Renal cortex interstitium (tissue), 11 donors: ENCODE results near the gene PPP2R2C. TPM values are rescaled to one million over a fixed set of nuclear protein-coding genes. Genes with fewer than 3 reads are reported as not detected.

ENCODE experiments used
- DNase-seq, 11 donors: peaks; one replicate each; pipeline ENCODE4 v3.0.0-alpha.2; 2013; ENCODE audit warnings: low read depth in 9 of 11, low spot score in 4 of 11; ENCODE audit errors: extremely low read depth in 1 of 11
- polyA plus RNA-seq, 3 donors: library from polyadenylated mRNA; unstranded; fragments of 120-200 nt; gene quantifications; one replicate each; pipeline ENCODE4 v1.2.1, GENCODE V29; 2013; ENCODE audit not compliant: insufficient read length in 3 of 3

The PPP2R2C gene
- polyA plus RNA-seq, 3 donors: 0.17 to 0.65 (median 0.35) TPM

DNA sequence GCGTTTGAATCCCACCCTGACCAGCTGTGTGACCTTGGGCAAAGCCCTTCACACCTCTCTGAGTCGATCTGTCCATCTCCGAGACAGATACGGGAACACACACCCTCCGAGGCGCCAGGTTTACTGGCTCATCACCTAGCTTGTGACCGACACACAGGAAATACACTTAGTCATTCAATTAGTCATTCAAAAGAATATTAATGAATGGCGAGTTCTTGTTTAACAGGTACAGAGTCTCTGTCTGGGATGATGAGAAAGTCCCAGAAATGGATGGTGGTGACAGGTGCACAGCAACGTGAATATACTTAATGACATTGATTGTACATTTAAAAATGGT, 80.6 kb downstream of the PPP2R2C start:
- no peak for DNase-seq

DNA sequence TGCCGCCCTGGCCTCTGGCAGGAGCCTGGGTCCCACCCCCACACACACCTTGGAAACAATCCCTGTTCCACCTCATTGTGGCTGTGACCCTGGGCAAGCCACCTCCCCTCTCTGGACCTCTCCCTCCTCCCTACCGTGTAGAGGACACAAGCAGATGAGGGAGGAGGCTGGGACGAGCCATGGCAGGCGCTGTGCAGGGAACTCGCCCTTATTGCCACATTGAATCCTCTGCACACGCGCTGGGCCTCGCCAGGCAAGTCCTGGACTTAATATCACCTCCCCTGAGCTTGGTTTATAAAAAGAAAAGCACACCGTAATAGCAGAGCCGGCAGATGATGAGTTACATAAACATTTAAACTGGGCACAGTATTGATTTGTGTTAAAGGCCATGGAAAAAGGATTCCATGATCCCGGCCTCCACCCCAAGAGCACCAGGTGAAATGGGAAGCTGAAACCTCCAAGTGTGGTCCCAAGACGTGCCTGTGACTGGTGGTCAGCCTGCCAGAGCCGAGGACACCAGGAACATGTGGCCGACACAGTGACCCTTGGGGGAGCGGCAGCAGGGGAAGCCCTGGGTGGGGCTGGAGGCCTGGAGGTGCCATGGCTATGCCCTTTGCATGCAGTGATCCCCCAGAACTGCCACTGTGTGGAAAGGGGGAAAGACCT, 81.1 kb downstream of the PPP2R2C start:
- no peak for DNase-seq

DNA sequence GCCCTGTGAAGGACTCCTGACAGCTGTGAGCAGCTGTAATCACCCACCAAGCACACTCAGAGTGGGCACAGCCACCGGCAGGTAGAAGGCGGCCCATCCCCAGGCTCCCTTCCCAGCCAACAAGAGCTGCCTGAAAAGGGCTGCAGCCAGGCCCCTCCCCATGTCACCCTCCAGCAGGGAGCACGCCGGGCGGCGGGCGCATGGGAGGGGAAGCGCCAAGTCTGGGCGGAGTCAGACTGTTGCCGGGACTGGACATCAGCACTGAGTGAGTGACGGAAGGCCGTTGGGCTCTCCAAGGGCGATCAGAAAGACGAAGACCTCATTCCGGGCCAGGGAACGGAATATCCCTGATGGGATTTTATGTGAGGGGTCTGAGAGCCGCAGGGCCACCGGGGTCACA, 82.1 kb downstream of the PPP2R2C start:
- peak in 2 of 11 donors; percentile 36 to 45 for DNase-seq

DNA sequence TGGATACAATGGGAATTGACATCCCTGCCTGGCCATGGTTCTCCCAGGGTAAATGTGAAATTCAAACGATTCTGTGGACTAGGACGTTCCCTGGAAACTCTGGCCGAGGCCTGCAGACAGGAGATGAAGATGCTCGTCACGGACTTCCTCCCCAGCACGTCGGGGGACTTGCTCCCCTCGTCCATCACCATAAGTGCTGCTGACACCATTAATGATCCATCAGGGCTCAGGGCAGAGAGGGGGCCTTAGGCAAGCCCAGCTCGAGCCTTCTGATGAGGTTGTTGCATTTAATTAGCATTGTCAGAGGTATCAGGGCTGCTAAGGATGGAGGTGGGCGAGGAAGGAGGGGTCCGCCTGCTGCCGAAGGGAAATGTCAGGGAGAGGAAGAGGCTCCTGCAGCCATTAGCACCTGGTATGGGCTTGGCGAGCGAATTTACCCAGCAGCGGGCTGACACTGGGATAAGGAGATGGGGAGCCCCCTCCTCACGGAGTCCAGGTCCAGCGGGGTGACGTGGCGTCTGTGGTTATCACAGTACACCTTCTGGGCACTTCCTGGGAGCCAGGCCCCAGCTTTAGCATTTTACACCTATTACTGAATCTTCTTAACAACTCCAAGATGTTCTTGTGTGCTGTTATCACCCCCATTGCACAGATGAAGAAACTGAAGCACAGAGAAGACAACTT, 83.1 kb downstream of the PPP2R2C start:
- DNase-seq: no peak

DNA sequence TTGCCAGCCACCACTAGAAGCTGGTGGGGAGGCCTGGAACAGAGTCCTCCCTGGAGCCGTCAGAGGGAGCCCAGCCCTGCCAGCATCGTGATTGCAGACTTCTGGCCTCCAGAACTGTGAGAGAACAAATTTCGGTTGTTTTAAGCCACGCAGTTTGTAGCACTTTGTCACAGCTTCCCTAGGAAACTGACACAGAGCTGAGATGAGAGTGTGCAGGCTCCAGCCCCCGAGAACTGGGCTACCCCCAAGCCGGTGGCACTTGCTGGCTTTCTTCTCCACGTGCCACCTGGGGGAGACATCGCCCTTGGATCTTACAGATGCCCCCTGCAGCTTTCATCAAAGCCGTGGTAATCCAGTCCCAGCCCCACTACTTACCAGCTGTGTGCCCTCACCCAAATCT, 83.7 kb downstream of the PPP2R2C start:
- DNase-seq: no peak

DNA sequence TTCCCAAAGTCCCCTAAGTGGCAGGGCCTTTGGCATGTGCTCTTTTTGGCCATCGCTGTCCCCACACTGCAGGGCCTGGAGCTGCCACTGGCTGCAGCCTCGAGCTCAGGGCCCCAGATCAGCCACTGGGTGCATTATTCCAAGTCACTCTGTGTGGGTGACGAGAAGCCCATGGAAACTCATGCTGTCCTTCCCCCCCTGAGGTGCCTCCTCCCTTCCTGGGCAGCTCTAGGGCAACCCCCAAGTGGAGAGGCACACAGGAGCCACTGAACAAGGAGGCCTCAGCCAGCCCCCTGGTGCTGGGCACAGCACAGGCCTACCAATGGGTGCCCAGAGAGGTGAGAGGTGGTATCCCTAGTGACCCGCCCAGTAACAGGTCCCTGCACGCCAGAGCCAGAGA, 84.5 kb downstream of the PPP2R2C start:
- no peak for DNase-seq

DNA sequence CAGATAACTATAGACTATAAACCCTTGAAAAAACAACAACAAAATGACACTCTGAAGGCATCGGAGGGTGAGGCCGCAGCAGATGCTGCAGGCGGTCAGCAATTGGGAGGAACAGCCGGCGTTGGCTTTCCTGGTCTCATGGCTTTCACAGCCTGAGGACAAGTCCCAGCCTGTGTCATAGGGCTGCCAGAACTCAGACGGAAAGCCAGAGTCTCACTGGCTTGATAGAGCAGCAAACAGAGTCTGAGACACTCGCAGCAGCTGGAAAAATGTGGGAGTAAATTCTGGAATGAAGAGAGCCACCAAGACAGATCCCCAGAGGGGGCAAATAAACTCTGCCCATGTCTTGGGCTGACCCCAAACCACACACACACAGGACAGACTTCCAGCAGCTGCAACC, 86.3 kb downstream of the PPP2R2C start:
- DNase-seq: peak in 7 of 11 donors; percentile 33 to 68 (median 60)

DNA sequence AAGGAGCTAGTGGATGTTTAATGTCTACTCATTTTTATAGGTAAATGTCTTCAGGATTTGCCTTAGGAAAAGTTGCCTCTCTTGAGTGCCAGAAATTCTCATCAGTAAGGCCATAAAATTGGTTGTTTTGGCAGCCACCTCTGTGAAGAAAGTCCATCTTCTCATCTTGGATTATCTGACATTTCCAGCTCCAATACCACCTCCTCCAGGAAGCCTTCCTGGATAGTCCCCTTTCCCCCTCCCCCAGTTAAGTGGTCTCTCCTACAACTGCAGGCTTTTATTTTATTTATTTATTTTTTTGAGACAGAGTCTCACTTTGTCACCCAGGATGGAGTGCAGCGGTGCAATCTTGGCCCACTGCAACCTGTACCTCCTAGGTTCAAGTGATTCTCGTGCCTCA, 87.1 kb downstream of the PPP2R2C start:
- DNase-seq: no peak

DNA sequence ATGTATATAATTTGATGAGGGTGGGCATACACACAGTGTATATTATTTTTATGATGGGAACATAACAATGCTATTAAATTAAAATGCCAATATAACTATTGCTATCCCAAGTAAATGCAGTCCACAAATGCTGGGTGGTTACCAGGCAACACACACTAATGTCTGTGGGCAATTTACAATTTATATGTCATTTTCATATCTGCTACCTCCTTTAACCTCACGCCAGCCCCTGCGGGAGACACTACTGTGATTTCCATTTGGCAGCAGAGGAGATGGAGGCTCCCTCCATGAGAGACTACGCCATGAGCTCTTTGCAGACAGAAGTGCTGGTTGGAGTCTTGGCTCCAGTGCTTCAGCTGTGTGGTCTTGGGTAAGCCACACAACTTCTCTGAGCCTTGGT, 87.9 kb downstream of the PPP2R2C start:
- DNase-seq: no peak

DNA sequence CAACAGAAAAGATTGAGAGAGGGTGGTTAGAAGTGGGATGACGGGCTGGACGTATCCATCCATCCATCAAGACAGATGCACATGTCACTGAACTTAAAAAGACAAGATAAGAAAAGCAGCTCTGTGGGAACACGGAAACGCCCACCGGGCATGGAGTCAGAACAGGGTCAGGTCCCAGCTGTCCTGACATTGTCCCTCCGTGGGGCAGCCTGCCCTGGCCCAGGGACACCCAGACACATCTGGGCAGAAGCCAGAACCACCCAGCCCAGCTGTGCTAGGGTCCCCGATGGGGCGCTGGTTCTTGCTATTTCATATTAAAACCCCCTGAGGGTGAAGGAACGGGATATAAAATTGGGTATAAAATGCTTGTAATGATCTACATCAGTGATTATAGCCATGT, 88.5 kb downstream of the PPP2R2C start:
- DNase-seq: no peak

DNA sequence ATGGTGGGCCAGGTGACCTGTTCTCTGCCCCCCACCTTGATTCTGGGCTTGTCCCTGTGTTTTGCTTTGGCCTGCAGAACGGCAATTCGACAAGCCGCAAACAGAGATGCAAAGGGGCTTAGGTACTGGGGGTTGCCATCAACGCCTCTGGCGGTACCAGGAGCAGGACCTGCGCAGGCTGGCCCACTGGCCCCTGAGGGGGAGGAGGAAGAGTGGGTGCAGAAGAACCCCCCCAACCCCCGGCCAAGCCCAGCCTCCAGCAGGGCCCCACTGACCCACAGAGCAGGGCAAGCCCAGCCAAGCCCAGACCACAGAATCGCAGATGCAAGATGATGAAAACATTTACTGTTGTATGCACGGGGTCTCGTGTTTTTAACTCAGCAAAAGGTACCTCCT, 89.4 kb downstream of the PPP2R2C start:
- no peak for DNase-seq

DNA sequence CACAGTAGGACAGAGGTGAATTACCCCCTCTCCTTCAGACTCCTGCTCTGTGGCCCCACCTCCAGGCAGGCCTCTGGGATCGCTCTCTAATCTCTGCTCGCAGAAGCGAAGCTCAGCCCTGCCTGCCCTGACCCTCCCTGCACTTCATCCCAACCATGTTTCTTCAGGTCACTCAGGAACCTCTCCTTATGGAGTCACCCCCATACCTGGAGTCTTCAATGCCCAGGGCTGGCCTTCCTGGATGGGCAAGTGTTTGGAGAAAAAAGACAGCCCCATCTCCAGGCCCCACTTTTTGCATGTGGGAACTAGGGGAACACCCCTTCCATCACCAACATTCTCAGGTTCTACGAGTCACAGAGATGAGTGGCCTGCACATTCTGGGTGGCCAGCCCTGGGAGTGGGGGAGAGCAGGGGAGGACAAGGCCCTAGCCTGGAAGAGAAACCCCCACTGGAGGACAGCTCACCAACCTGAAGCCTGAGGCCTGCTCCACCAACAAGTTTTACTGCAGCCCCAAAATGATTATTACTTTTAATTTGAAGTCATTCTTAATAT, 90.8 kb downstream of the PPP2R2C start:
- DNase-seq: no peak

DNA sequence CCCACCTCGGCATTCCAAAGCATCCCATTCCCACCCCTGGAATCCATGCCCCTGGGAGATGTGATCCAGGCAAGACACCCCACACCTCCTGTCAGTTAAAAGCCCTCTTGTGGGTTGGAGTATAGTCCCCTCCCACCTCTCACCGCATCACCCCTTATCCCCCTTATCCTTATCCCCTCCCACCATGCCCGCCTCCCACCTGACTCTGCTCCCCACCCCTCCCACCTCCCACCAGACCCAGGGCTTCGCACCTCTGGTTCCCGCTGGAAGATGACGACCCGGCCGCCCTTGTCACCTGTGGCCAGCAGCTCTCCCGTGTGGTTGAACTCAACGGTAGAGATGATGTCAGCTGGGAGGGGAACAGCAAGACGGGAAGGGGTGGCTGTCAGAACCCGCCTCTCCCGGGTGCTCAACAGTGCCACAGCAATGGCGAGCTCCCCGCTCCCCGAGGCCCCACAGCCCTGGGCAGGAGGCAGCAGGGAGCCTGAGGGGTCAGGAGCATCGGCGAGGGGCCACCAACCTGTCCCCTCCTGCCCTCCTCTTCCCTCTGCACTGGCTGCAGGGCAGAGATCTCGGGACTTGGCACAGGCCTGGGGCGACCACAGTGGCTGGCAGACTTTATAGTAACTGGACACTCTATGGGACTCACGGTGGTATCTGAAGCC, 91.5 kb downstream of the PPP2R2C start:
- no peak for DNase-seq

DNA sequence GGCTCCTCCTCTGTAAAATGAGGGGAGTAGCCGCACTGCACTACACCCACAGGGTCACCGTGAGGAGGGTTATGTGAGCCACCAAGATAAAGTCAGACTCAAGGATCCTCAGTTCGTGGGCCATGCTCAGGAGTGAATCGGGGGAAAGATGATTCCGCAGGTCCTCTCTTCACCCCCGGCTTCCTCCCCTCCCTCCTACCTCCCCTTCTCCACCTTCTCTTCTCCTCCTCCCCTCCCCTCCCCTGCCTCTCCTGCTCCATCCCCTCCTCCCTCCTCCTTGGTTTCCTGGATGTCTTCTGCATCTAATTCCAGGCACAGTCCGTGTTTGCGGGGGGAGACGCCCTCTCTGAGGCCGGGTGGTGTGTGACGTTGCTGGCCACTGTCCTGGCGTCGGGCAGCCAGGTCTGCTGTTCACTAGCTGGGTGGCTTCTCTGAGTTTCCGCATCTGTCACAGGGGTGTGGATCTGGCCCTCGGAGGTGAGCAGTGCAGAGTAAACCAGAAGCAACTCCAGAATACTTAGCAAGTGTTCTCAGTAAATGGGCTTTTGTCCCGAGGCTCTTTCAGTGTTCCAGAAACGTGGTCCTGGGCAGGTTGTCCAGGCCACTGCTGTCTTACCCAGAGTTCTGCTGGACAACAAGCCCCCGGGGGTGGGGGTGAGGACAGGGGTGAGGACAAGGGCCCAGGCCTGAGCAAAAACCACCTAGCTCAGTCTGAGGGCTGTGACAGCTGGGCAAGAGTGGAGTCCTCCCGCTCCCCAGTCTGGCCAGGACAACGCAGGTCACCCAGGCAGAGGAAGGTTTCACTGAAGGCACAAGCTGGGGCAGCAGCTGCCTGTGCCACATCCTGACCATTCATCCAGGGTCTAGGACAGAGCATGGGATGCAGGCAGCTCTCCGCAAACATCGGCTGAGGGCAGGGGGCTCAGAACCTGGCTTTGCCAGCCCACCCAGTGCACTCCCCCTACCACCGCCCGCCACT, 92.4 kb downstream of the PPP2R2C start:
- no peak for DNase-seq

DNA sequence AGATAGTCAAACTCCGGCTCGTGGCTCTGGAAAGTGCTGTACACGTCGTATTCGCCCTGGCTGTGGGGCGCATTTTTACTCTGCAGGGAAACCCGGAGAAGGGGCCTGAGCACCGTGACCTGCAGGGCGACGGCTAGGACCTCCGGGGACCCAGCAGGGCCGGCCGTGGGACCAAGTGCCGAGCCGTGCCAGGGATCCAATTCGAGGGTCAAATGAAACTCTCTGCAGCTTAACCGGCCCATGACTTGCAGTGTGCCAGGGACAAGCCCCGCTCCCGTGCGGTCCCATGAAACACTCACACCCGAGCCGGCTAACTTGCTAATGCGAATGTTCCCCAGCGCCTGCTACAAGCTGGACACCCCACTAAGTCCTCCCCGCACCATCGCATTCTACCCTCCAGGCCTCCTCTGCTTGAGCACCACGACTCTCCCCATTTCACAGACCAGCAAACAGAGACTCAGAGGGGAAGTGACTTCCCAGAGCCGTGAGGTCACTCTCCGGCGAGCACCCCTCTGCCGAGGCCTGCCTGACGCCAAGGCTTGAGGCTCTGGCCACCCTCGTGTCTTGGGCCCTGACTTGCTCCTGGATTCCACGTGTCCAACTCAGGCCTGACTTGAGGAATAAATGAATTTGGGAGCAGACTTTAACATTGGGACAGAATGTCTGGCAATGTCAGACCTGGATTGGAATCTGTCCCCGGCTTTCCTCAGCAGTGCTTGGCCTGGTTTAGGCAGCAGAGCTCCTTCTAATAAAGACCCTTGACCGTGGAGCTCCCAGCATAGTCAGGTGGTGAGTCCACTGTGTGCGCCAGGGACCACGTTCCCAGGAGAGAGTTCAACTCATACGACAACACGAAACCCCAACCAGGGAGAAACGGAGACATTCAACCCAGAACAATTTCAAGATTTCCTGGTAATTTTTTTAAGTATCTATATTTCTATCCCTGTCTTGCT, 93.6 kb downstream of the PPP2R2C start:
- no peak for DNase-seq

DNA sequence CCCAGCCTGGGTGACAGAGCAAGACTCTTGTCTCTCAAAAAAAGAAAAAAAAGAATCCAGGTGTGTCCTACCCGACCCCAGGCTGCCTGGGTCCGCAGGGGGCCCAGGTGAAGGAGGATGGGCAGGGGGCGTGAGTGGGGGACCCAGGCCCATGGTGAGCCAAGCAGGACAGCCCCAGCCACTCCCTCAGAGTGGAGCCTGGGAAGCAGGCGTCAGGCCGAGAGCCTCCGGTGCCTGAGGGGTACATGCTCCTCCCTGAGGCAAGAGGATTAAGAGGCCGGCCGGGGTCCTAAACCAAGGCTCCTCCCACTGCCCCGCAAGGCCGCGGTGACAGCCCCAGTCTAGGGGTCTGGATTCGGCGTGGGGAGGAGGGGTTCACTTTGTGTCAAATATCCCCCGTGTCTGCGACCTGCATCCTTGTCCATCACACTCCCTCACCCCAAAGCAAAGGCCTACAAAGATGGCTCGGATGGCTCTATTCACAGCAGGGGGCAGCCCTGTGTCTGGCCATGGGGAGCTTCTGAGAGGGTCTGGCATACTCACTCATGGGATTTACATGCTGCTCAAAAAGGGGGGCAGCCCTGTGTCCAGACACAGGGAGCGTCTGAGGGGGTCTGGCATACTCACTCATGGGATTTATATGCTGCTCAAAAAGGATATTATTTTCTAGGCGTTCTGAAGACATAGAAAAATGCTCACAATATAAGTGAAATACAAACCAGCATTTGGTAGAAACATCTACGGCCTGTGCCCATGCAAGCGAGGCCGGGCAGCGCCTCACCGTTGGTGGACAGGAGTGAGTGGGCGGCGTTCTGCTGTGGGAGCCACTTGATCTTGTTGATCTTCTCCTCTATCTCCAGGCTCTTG, 94.6 kb downstream of the PPP2R2C start:
- DNase-seq: no peak

DNA sequence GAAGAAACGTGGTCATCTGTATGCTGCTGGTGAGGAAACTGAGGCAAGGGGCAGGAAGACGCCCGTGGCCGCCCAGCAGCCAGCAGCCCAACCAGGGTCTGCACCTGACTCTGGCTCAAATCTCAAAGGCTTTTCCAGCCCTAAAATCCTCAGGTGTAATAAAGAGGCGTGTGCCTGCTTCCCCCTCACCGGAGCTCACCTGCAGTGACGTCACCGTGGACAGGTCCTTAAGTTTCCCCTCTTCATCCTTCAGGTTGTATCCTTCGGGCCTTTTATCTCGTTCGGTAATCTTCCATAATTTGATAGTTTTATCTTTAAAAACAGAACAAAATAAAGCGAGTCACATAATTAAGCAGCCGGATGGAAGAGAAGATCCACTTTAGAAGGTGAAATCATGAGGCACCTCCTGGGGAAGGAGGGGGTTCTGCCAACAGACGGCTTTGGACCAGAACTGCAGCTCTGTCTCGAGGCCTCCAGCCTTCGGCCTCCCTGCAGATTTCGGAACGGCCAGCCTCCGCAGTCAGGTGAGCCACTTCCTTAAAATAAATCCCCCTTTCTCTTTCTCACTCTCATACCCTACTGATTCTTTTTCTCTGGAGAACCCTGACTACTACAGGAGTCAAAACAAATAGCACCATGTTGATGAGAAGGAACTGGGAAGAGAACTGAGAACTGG, 96.7 kb downstream of the PPP2R2C start:
- no peak for DNase-seq
